BE2C (cell line): Measurements from ENCODE around the gene TM6SF1.
"Not testable (repeated sequence)": the region's sequence is repeated elsewhere in the genome, so short reads cannot be mapped to it uniquely, and the experiment has no call there.

Experiments used
- DNase-seq: peaks from one replicate; pipeline ENCODE4 v3.0.0-alpha.2; 2020
- H3K27me3 ChIP-seq: fragments of 250-450 bp; sonication (Bioruptor Pico); 2 replicates; pipeline ENCODE4 v1.5.1; 2020; ENCODE audit warnings: mild to moderate bottlenecking
- H3K36me3 ChIP-seq: fragments of 250-450 bp; sonication (Bioruptor Pico); 2 replicates; pipeline ENCODE4 v1.5.1; 2020; ENCODE audit warnings: mild to moderate bottlenecking
- H3K4me1 ChIP-seq: fragments of 250-450 bp; sonication (Bioruptor Pico); 2 replicates; pipeline ENCODE4 v1.5.1; 2020
- H3K4me3 ChIP-seq: 2 replicates; pipeline ENCODE4 v1.5.1; 2011; ENCODE audit warnings: low read depth, low read length
- H3K9me3 ChIP-seq: fragments of 250-450 bp; sonication (Bioruptor Pico); 2 replicates; pipeline ENCODE4 v1.5.1; 2020
- CTCF ChIP-seq: IDR thresholded peaks from 2 replicates; pipeline ENCODE4 v1.5.1; 2012; ENCODE audit warnings: mild to moderate bottlenecking, low read depth, low read length

TM6SF1 gene

GRCh38 chr15:83085461-83085860 is 22.0 kb upstream of the TM6SF1 start:
- H3K4me3 ChIP-seq, H3K36me3 ChIP-seq, H3K9me3 ChIP-seq, DNase-seq, H3K27me3 ChIP-seq, H3K4me1 ChIP-seq: not testable (repeated sequence)
- 0 out of 2 replicates have a peak, but pooled peaks have one; percentile 10 for TF ChIP-seq CTCF

GRCh38 chr15:83085864-83086552 is 21.4 kb upstream of the TM6SF1 start:
- not testable (repeated sequence) for H3K4me3 ChIP-seq, DNase-seq

GRCh38 chr15:83087576-83087975 is 19.9 kb upstream of the TM6SF1 start:
- DNase-seq, result no peak
- TF ChIP-seq CTCF, result no peak
- peaks cover 4% of the 10 kb centered on the region for H3K27me3 ChIP-seq

More at GRCh38 chr15:83085864-83086552, 21.4 kb upstream of the TM6SF1 start:
- H3K36me3 ChIP-seq, H3K9me3 ChIP-seq, H3K4me1 ChIP-seq, H3K27me3 ChIP-seq: not testable (repeated sequence)

GRCh38 chr15:83088876-83089275 is 18.6 kb upstream of the TM6SF1 start:
- H3K9me3 ChIP-seq, result no peaks in the 10 kb centered on the region
- no peak overlapping the region for H3K4me3 ChIP-seq

More at GRCh38 chr15:83087576-83087975, 19.9 kb upstream of the TM6SF1 start:
- no peaks in the 10 kb centered on the region for H3K4me1 ChIP-seq
- no peaks in the 10 kb centered on the region for H3K36me3 ChIP-seq
- H3K9me3 ChIP-seq, result no peaks in the 10 kb centered on the region
- no peak overlapping the region for H3K4me3 ChIP-seq

GRCh38 chr15:83090465-83090864 is 17.0 kb upstream of the TM6SF1 start:
- Histone ChIP-seq H3K9me3 (no peaks in the 10 kb centered on the region), H3K4me1 (no peaks in the 10 kb centered on the region), H3K27me3 (peaks cover 4% of the 10 kb centered on the region), H3K4me3 (no peak overlapping the region), H3K36me3 (no peaks in the 10 kb centered on the region)
- DNase-seq, result no peak
- TF ChIP-seq CTCF, result no peak

More at GRCh38 chr15:83088876-83089275, 18.6 kb upstream of the TM6SF1 start:
- TF ChIP-seq CTCF, result no peak
- H3K36me3 ChIP-seq, result no peaks in the 10 kb centered on the region
- DNase-seq, result no peak
- peaks cover 4% of the 10 kb centered on the region for H3K27me3 ChIP-seq
- no peaks in the 10 kb centered on the region for H3K4me1 ChIP-seq

GRCh38 chr15:83091965-83092308 is 15.5 kb upstream of the TM6SF1 start:
- H3K4me1 ChIP-seq, DNase-seq, H3K4me3 ChIP-seq, H3K27me3 ChIP-seq, H3K36me3 ChIP-seq, H3K9me3 ChIP-seq: not testable (repeated sequence)

- H3K36me3 ChIP-seq, result no peaks in the 10 kb centered on the region
- no peaks in the 10 kb centered on the region for H3K4me1 ChIP-seq
- no peak overlapping the region for H3K4me3 ChIP-seq
- DNase-seq, result no peak
- H3K9me3 ChIP-seq, result no peaks in the 10 kb centered on the region
- H3K27me3 ChIP-seq, result peaks cover 4% of the 10 kb centered on the region; the same call in 1 of the 2 replicates
- no peak for TF ChIP-seq CTCF
Measured at GRCh38 chr15:83092309-83092976, 15.0 kb upstream of the TM6SF1 start.
